Measurements from ENCODE around the gene CLIC6. TPM values are rescaled to one million over a fixed set of nuclear protein-coding genes. Genes with fewer than 3 reads are reported as not detected.
"Not testable (repeated sequence)": the region's sequence is repeated elsewhere in the genome, so short reads cannot be mapped to it uniquely, and the experiment has no call there.

The CLIC6 gene
- total RNA-seq, 1 donor from 2014 or later: 30.3 TPM

DNA sequence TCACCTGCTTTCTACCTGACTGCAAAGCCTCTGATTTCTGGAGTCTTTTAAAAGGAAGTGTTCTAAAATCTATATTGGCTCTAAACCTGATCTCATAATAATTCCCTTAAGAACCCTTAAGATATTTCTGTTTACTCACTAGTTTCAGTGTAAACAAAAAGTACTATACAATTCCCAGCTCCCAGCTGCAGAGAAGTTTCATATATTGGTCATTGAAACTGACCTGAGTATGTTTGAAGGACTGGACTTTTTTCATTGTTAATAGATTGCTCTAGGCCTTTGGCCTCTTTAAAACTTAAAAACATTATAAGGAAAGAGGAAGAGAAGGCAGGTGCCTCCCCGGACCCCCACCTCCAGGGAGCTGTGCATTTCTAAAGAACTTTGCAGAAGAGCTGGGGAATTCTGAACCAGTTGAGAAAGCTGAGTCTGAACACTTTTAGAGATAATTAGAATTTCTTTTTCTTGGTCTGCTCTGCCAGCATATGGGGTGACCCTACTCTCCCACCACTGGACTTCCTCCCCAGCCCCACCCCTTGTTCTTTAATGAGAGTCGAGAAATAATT lies 23.7 kb downstream of the CLIC6 start:
- no peak for DNase-seq (ENCODE audit: low spot score)

DNA sequence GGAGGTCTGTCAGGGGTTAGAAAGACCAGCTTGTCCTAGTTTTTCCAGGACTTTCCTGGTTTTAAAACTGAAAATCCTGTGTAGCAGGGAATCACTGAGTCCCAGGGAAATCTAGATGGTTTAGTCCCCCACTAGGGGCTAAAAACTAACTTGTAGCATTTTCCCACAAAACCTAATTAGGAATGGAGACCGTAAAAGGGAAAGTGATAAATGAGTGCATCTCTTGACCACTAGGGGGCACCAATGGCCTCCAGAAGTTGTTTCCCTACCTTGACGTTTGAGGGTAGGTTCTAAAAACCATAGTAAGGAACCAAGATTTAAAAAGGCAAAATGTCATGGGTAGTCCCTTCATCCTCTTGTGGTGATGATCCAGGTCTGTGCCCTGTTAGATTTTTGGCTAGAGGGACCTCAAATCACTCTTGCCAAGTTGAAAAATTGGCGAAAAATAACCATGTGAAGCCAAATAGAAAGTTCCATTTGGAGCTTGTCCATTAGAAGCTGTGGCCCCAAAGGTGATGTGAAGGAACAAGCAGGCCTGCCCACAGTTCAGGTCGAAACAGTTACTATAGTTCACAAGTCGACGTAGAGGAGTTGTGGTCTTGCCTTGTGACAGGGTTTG lies 24.5 kb downstream of the CLIC6 start:
- peak; percentile 54 for DNase-seq (ENCODE audit: low spot score)

DNA sequence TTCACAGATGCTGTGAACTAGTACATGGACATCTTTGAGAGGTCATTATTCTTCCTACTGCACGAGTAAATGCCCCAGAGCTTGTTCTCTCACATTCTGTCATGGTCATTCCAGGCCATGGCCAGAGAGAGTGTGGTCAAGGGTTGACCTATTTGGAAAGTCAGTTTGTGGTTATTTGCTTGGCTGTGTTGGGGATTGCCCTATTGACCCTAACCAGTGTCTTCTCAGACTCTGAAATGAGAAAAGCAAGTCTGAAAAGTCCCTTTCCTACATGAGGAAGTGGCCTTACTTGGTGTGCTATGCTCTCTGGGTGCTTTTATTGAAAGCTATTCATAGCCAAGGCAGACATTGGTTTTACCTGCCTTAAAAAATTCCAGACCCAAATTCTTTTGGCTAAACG lies 26.6 kb downstream of the CLIC6 start:
- DNase-seq (ENCODE audit: low spot score): no peak

DNA sequence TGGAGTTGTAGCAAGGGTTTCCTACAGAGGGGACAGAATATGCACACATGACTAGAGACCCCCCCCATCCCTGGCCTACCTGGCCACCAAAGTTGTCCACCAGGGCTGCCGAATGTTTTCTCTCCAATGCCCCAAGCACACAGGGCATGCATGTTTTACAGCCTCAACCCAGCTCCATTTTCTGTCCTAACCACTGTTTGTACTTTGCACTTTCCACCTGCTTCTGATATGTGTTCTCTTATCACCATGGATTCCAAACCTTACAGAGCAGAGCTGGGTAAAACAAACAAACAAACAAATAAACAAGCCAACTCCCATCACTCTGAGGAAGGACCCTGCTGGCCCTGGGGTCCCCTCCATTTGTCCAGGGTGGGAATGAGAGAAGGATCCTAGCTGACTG lies 27.3 kb downstream of the CLIC6 start:
- no peak for DNase-seq (ENCODE audit: low spot score)

DNA sequence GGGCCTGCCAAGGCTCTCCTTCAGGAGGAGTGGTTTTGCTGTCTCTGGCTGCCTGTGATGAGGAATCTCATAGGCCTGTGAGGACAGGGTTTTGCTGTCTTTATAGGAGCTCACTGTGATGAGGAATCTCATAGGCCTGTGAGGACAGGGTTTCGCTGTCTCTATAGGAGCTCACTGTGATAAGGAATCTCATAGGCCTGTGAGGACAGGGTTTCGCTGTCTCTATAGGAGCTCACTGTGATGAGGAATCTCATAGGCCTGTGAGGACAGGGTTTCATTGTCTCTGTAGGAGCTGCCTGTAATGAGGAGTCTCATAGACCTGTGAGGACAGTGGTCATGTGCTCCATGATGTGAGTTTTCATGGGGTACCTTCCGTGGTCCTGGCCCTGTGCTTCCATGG lies 29.0 kb downstream of the CLIC6 start:
- DNase-seq (ENCODE audit: low spot score): no peak

DNA sequence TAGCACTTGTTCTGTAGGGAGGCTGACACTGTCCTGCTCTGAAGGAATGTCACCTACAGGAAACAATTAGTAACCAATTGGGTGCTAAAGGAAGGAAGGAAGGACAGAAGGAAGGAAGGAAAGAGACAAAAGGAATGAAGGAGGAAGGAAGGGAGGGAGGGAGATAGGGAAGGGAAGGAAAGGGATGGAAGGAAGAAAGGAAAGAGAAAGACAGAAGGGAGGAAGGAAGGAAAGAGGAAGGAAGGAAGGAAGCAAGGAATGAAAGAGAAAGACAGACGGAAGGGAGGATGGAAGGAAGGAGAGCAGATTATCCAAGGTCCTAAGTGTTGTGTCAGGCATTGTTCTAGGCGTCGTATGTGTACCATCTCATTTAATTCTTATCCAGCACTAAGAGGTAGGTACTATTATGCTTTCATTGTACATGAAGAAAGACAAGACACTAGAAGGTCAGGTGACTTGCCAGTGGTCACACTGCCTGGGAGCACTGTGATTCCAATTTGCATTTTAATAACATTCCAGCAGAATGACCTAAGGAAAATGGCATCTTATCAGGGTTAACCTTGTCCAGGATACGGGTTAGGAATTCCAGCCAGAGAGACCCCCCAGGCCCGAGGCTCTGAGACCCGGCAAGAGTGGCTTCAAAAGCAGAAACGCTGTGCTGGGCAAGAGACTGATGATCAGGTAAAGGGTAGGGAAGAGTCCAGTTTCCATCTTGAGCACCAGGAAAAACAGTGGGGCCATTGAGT lies 29.6 kb downstream of the CLIC6 start:
- no peak for DNase-seq (ENCODE audit: low spot score)

DNA sequence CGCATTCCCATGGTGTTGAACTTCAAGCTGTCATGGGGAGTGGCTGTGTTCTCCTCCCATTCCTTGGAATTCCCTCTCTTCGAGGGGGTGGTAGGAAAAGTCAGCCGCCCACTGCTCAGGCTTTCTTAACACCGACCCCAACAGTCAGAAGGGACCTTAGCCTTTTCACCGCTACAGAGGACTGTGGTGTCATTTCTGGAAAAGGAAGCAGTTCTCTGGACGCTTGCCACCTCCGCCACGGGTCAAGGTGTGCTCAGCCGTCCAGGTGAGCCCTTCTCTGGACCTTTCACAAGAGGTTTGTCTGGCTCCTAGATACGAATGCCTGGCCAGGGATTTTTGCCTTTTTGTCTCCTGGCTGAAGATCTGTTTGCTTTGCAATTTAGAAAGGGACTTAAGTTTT lies 31.8 kb downstream of the CLIC6 start:
- peak; percentile 44 for DNase-seq (ENCODE audit: low spot score)

DNA sequence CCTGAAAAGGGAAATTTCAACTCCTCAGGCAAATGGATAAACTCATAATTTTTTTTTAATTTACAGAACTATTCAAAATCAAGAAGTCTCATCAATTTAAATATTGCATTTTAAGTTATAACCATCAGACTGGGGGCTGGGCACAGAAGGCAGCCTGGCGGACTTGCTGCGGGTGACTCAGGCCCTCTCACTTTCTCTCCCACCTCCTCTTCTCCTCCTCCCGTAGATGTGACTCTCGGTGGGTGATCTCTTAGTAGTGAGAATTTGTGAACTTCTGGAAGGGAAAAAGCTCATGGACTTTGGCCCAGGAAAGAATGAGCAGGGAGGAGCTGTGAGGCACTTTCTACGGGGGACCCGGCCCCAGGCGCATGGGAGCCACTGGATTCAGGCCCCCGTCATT lies 32.9 kb downstream of the CLIC6 start:
- no peak for DNase-seq (ENCODE audit: low spot score)

DNA sequence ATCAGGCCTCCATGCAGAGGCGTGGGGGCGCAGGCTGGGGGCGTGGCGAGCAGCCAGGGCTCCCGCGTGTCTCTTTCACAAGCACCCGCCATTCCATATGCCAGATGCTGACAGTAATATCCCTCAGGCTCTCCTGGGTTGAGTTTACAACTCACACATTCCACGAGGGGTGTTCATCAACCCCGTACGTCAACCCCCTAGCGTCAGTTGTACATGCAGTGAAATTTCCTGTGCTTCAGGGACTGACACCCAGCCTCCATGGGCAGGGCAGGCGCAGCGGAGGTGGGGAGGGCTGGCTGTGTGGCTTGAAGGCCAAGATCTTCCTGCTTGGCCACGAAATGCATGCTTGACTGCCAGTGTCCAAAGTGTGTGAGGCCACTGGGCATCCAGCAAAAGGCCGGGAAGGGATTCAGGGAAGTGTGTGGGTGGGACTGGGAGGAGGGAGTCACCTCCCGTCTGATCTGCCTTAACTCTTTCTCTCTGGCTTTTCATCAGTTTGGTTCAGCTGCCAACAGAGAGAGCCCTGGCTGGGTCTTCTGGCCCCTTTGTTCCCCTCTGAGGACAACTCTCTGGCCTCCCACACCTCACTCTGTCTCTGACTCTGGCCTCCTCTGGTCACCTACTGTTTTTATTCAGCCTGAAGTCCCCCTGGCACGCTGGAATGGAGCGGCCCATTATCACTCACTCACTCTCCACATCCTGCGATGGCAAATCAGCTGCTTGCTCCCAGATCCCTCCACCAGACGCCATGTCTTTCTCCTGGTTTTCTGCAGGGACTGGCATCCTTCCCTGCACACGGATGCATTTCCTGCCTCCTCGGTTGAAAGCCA lies 33.8 kb downstream of the CLIC6 start:
- DNase-seq (ENCODE audit: low spot score): peak; percentile 15

DNA sequence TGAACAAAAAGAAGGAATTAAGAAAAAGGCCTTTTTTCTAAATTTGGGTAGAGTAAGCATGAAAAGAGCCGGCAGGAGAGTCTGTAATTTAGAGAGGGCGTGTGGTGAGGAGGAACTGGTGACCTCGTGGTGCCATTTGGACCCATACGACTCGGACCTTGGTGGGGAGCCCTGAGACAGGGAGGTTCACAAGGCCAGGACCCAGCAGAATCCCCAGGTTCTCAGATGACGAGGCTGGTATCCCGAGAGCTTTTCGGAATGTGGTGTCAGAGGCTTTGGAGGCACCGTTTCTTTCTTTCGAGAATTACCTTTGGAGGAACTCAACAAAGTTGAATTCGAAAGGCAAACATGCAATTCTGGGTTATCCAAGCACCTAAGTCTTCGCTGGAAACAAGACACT lies 34.8 kb downstream of the CLIC6 start:
- no peak for DNase-seq (ENCODE audit: low spot score)

DNA sequence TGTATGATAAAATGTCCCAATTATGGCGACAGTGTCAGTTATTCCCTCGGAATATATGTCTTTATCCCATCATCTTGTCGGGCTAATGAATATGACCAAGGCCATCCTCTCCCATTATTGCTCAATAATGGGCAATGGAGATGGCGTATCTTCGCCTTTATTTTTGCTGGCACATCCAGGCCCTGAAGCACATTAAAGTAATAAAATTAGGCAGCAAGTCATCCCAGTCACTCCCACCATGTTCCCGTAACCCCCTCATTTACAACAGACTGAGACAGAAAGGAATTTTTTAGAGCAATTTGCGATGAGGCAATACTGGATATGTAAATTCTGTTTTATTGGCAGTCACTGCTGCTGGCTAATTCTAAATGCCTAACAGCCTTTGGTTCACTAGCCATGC lies 35.3 kb downstream of the CLIC6 start:
- DNase-seq (ENCODE audit: low spot score): no peak

DNA sequence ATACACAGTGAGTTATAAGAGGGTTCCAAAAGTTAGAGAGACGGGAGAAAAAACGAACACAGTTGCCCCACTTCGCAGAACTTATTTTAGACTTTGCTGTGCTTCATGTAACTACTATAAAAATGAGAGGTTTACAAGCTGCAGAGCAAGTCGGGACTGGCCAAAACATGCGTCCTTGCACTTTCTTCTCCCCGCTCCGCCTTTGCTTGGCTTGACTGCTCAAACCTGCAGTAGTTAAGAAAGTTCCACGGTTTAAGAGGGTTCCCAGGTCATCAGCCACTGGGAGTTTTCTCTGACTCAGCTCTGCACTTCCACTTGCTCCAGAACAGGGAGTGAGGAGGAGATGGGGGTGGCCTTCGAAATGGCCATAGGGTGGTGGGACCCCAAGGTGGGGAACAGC lies 36.2 kb downstream of the CLIC6 start:
- no peak for DNase-seq (ENCODE audit: low spot score)

DNA sequence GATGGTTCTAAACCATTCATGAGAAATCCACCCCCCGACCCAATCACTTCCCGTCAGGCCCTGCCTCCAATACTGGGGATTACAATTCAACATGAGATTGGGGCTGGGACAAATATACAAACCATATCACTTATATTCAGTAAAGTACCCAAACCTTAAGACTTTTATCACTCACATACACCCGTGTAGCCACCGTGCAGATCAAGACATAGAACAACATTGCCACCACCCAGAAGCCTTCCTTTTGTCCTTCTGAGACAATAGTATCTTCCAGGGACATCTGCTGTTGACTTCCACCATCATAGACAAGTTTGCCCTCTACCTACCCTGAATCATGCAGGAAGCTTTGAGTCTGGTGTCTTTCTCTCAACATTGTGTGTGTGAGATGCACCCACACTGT lies 37.5 kb downstream of the CLIC6 start:
- DNase-seq (ENCODE audit: low spot score): no peak

DNA sequence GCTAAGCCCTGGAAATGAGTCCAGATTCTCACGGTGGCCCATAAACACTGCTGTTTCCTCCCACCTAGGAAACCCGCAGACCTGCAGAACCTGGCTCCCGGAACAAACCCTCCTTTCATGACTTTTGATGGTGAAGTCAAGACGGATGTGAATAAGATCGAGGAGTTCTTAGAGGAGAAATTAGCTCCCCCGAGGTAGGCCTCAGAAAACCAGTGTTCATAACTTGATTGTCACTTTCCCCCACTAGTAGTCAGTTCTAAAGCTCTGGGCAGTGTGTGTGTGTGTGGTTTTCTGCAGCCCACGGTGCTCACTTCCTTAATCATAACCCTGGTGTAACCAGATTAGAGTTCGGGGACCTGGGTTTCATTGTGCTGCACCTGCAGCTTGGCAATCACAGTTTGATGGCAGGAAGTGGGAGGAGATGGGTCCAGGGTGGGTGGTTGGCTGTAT lies 39.1 kb downstream of the CLIC6 start:
- no peak for DNase-seq (ENCODE audit: low spot score)

DNA sequence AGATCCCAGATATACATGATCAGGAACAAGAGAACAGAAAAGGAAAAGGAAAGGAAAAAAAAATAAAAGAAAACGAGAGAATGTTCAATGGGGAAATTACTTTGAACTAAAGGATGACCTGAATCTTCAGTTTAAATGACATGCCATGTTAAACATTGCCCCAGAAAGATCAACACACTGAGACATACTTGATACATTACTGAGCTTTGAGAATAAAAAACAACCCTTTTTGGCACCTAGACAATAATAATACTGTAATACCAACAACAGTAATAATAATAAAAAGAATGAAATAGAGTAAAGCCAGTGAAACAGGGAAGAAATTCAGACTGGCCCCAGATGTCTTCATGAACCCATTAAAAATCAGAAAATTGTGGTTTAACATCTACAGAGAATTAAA lies 44.8 kb downstream of the CLIC6 start:
- DNase-seq (ENCODE audit: low spot score): no peak

DNA sequence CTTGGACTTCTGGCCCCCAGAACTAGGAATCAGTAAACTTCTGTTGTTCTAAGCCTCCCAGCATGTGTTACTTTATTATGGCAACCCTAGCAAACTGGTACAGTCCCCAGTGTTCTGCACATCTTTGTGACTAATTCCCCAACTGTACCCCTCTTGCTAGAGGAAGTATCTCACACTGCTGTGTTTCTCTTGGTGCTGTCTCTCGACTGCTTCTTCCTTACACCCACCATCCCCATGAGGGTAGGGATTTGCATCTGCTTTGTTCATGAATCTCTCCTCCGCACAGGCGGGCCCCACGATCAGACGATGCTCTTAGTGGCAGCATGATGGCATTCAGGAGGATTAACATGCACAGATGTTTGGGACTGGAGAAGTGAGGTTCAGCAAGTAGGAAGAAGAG lies 46.7 kb downstream of the CLIC6 start:
- DNase-seq (ENCODE audit: low spot score): no peak

DNA sequence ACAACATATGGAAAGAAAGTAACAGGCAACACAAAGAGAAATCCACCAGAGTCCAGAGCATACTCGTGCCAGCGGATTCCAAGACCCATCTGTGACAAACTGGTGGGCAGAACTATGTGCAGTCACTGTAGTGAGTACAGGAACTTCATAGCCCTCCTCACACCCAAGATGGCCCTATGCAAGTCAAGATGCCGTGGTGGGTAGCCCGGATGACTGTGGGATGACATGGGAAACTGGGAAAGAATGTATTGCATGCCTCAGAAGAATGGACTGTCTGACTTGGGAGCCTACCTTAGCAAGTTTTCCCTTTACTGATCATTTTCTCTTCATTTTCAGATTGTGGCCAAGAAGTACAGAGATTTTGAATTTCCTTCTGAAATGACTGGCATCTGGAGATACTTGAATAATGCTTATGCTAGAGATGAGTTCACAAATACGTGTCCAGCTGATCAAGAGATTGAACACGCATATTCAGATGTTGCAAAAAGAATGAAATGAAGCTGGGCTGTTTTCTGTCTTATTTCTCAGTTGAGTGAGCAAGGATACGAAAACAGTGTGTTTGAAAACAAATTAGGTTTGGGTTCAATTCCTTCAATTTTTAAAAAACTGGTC lies 47.3 kb downstream of the CLIC6 start:
- DNase-seq (ENCODE audit: low spot score): no peak

DNA sequence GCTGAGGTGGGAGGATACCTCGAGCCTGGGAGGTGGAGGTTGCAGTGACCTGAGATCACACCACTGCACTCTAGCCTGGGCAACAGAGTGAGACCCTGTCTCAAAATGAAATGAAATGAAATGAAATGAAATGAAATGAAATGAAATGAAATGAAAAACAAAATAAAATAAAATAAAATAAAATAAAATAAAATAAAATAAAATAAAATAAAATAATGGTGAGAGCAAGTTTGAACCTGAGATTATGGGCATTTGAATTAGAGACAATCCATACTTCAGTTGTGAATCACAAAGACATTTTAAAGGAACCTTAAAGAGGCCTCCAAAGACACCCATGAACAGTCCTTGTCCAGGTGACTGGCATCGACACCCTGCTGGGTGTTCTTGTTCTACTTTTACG lies 49.7 kb downstream of the CLIC6 start:
- not testable (repeated sequence) for DNase-seq (ENCODE audit: low spot score)

DNA sequence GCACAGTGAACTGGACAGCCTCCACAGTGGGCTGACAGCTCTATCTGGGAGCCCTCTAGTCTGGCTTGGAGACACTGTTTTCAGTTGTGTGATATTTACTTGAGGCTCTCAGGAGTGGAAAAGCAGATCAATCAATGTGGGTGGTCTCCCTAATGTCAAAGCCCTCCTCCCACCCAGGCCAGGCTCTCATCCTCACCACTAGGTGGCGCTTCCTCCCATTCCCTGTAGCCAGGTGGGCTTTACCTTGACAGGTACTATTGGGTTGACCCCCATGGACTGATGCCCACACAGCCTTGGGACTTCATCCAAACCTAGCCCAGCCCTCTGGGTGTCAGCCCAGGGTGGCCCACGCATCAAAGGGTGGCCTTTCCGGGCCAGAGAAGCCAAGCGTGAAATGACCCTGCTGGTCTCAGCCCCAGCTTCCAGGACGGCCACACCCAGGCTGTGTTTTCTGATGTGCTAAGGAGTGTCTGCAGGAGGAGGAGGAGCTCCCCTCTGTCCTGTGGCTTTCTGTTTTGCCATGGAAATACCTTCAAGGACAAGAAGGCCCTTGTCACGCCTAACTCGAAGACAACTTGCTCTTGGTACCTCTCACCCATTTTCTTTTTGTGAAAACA lies 54.0 kb downstream of the CLIC6 start:
- no peak for DNase-seq (ENCODE audit: low spot score)

DNA sequence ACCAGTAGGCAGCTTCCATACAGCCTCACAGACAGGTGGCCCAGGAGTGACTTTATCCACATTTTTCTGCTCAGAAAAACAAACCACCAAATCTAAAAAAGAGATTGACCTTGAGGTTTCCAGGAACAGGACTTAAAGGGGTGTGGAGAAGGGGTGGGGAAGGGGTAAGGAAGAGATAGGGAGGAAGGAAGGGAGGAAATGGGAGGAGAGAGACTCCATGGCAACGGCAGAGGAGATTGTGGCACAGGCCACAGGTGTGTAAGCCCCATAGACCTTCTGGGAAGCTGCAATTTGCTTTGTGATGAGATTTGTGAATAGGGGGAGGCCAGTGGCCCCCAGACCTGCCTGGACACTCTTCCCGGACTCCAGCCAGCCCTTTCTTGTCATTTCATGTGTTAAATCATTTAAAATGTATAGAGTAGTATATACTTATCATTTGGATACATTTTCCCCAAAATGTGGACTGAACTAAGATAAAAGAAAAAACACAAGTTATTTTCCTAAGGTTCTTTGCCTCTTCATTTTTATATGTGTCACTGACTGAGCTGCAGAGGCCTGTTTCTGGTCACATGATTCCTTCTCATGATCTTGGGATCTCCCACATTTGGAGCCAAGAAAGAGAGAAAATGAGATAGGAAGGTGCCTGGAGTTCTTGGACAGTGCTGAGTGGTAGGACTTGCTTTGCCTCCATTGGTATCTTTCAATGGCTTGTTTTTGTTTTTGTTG lies 55.5 kb downstream of the CLIC6 start:
- no peak for DNase-seq (ENCODE audit: low spot score)

DNA sequence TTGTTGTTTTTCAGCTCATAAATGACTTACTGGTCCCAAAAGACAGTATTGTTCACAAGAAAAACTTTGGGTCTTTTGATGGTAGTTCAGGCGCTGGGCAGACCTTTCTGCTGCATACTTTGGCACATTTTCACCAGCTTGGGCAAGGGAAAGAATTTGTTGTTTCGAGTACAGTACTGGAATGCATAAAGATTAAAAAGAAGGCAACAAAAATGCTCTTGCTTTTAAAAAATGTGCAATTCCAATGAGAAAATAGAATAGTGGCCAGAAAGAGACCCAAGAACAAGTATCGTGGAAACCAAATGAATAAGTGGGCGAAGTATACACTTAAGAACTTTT lies 56.0 kb downstream of the CLIC6 start:
- DNase-seq (ENCODE audit: low spot score): no peak

Data from mucosa of gallbladder (tissue), 1 donor.